IMR-90 (cell line): Measurements from ENCODE around the gene SOX6. TPM values are rescaled to one million over a fixed set of nuclear protein-coding genes. Genes with fewer than 3 reads are reported as not detected.

ENCODE experiments used
- ATAC-seq: fragments of 200-7000 bp; cut with Tn5 transposase; 2 replicates; pipeline ENCODE4 v1.9.1; 2020; ENCODE audit warnings: low read depth, mild to moderate bottlenecking, moderate library complexity
- BruUV-seq: library from RNA; stranded (reverse); fragments of 400-500 nt; replicated peaks from 2 replicates; lab custom pipeline; 2021; lab: Mats Ljungman, UMichigan
- CTCF ChIA-PET: fragments of 300-600 bp; formaldehyde crosslinking; extraction: SDS; loops from one replicate; lab custom pipeline; 2021; ENCODE audit warnings: antibody characterized with exemption; lab: Yijun Ruan, JAX
- POLR2A ChIA-PET: fragments of 300-600 bp; sonication (Branson Sonifier 250); formaldehyde crosslinking; loops from one replicate; lab custom pipeline; 2022; ENCODE audit warnings: antibody characterized with exemption; ENCODE audit not compliant: unreplicated experiment; lab: Charles Lee
- DNase-seq: peaks from one replicate; pipeline ENCODE4 v3.0.0; 2013
- H2AFZ ChIP-seq: replicated peaks from 2 replicates; pipeline ENCODE3; 2013; ENCODE audit warnings: low read length, mild to moderate bottlenecking; ENCODE audit not compliant: poor library complexity
- H2AK5ac ChIP-seq: 2 replicates; pipeline ENCODE4 v1.6.1; 2013; ENCODE audit warnings: low read depth, low read length, inconsistent platforms
- H2AK9ac ChIP-seq: replicated peaks from 2 replicates; pipeline ENCODE3; 2013; ENCODE audit warnings: mild to moderate bottlenecking, low read depth, low read length, moderate library complexity; ENCODE audit not compliant: poor library complexity
- H2BK120ac ChIP-seq: 2 replicates; pipeline ENCODE4 v1.6.1; 2013; ENCODE audit warnings: low read depth, low read length, inconsistent platforms
- H2BK15ac ChIP-seq: 3 replicates; pipeline ENCODE4 v1.6.1; 2013; ENCODE audit warnings: low read depth, low read length, inconsistent platforms
- H2BK20ac ChIP-seq: 2 replicates; pipeline ENCODE4 v1.6.1; 2013; ENCODE audit warnings: low read depth, mild to moderate bottlenecking, inconsistent platforms, low read length, moderate library complexity
- H2BK5ac ChIP-seq: 2 replicates; pipeline ENCODE4 v1.6.1; 2013; ENCODE audit warnings: mild to moderate bottlenecking, low read depth, low read length, inconsistent platforms; ENCODE audit not compliant: poor library complexity, severe bottlenecking
- H3K14ac ChIP-seq: replicated peaks from 2 replicates; pipeline ENCODE4 v1.6.1; 2013; ENCODE audit warnings: low read depth, low read length, inconsistent platforms
- H3K18ac ChIP-seq: 2 replicates; pipeline ENCODE4 v1.6.1; 2013; ENCODE audit warnings: low read depth, low read length, control low read depth
- H3K23ac ChIP-seq: 2 replicates; pipeline ENCODE4 v1.6.1; 2013; ENCODE audit warnings: low read depth, low read length, inconsistent platforms
- H3K27ac ChIP-seq: 2 replicates; pipeline ENCODE4 v1.5.1; 2013; ENCODE audit warnings: mild to moderate bottlenecking, control low read depth, low read length; ENCODE audit not compliant: insufficient read depth
- H3K27me3 ChIP-seq: 2 replicates; pipeline ENCODE4 v1.6.1; 2013; ENCODE audit warnings: low read length; ENCODE audit not compliant: control insufficient read depth, insufficient read depth
- H3K36me3 ChIP-seq: 2 replicates; pipeline ENCODE4 v1.6.1; 2013; ENCODE audit warnings: low read length, mixed read lengths; ENCODE audit not compliant: control insufficient read depth, insufficient read depth
- H3K4ac ChIP-seq: 2 replicates; pipeline ENCODE4 v1.6.1; 2013; ENCODE audit warnings: low read depth, low read length, inconsistent platforms
- H3K4me1 ChIP-seq: 2 replicates; pipeline ENCODE4 v1.6.1; 2013; ENCODE audit warnings: low read length, mixed read lengths; ENCODE audit not compliant: control insufficient read depth, insufficient read depth
- H3K4me2 ChIP-seq: 2 replicates; pipeline ENCODE4 v1.6.1; 2013; ENCODE audit warnings: low read depth, mild to moderate bottlenecking, control low read depth, low read length, moderate library complexity
- H3K4me3 ChIP-seq: 2 replicates; pipeline ENCODE4 v1.5.1; 2013; ENCODE audit warnings: low read depth, mild to moderate bottlenecking, control low read depth, low read length, moderate library complexity; ENCODE audit not compliant: insufficient read depth
- H3K56ac ChIP-seq: 2 replicates; pipeline ENCODE4 v1.6.1; 2013; ENCODE audit warnings: low read length, inconsistent platforms; ENCODE audit not compliant: insufficient read depth; ENCODE audit errors: extremely low read depth
- H3K79me1 ChIP-seq, 2 experiments: 2 replicates each; pipeline ENCODE4 v1.6.1; 2013; ENCODE audit warnings: low read length in 2 of 2, inconsistent platforms in 1 of 2, low read depth in 1 of 2
- H3K9ac ChIP-seq: 2 replicates; pipeline ENCODE4 v1.6.1; 2013; ENCODE audit warnings: low read depth, low read length, control low read depth
- H3K9me1 ChIP-seq: 2 replicates; pipeline ENCODE4 v1.6.1; 2013; ENCODE audit warnings: low read length, inconsistent platforms; ENCODE audit not compliant: insufficient read depth
- H3K9me3 ChIP-seq: 2 replicates; pipeline ENCODE4 v1.6.1; 2013; ENCODE audit warnings: low read length; ENCODE audit not compliant: control insufficient read depth, insufficient read depth
- H4K20me1 ChIP-seq: 2 replicates; pipeline ENCODE4 v1.6.1; 2013; ENCODE audit warnings: low read length, inconsistent platforms; ENCODE audit not compliant: insufficient read depth
- H4K5ac ChIP-seq: 2 replicates; pipeline ENCODE4 v1.6.1; 2013; ENCODE audit warnings: mild to moderate bottlenecking, low read depth, low read length, control low read depth
- H4K8ac ChIP-seq, 2 experiments: 2 replicates each; pipeline ENCODE4 v1.6.1; 2013; ENCODE audit warnings: low read depth in 2 of 2, low read length in 2 of 2, control low read depth in 1 of 2, inconsistent platforms in 1 of 2
- H4K91ac ChIP-seq: 2 replicates; pipeline ENCODE4 v1.6.1; 2013; ENCODE audit warnings: low read depth, low read length, inconsistent platforms; ENCODE audit not compliant: insufficient read depth
- CEBPB ChIP-seq: IDR thresholded peaks from 2 replicates; pipeline ENCODE4 v1.6.1; 2012; ENCODE audit warnings: low read depth, low read length, improper control_type of control experiment
- RFX5 ChIP-seq: IDR thresholded peaks from 2 replicates; pipeline ENCODE4 v1.8.0; 2012; ENCODE audit warnings: low read depth, mild to moderate bottlenecking, low read length, moderate library complexity
- USF2 ChIP-seq: fragments of 150-350 bp; IDR thresholded peaks from 2 replicates; pipeline ENCODE4 v1.6.1; 2017; ENCODE audit warnings: mild to moderate bottlenecking, antibody characterized with exemption, low read length, low read depth
- WGBS, 2 experiments: methylation state at CpG; one replicate each; pipeline versions ENCODE4 v1.1.5 to v1.1.7; 2013; ENCODE audit warnings: missing lambda C conversion rate in 2 of 2; ENCODE audit not compliant: insufficient read length in 1 of 2; ENCODE audit errors: extremely low coverage in 2 of 2; 5-methylcytosine and 5-hydroxymethylcytosine counted together
- dilution Hi-C: fragments of 300-500 bp; cut with HindIII; formaldehyde crosslinking; loops from one replicate; pipeline ENCODE4 v1.14.3; 2018; ENCODE audit warnings: low sequenced_read_pairs; ENCODE audit not compliant: unreplicated experiment
- in situ Hi-C: fragments of 300-500 bp; cut with MboI; formaldehyde crosslinking; loops from 3 replicates; pipeline ENCODE4 v1.14.3; 2019; ENCODE audit warnings: low sequenced_read_pairs, inconsistent platforms, mixed read lengths
- intact Hi-C: fragments of 100-400 bp; cut with micrococcal nuclease; formaldehyde crosslinking; loops from 2 replicates; pipeline ENCODE4 v1.10.0; 2022
- polyA plus RNA-seq, 3 experiments: library from polyadenylated mRNA; depleted of rRNA; stranded (reverse); fragments of >200 nt; gene quantifications; 2 replicates each; pipeline ENCODE4 v1.2.3, GENCODE V29; 2012; ENCODE audit warnings: low replicate concordance in 1 of 3
- total RNA-seq: library from RNA; depleted of rRNA; stranded (reverse); fragments of >200 nt; gene quantifications from 2 replicates; pipeline ENCODE4 v1.2.3, GENCODE V29; 2012

The SOX6 gene
- total and polyA plus RNA-seq, 2 of the 4 experiments (the other 2 are of a cell fraction) = 1.7 to 7.7 TPM

GRCh38 chr11:16191212-16191867, 165.0 kb downstream of the SOX6 start:
- Histone ChIP-seq H3K27ac (no peak overlapping the region), H4K8ac (no peak overlapping the region), H3K56ac (no peak overlapping the region; the same call in 1 of the 2 replicates), H2AFZ (no peak overlapping the region), H3K4me3 (no peak overlapping the region), H2BK20ac (no peak overlapping the region), H3K14ac (no peak overlapping the region), H3K9ac (no peak overlapping the region), H4K20me1 (no peaks in the 10 kb centered on the region), H3K36me3 (peaks cover 2% of the 10 kb centered on the region; the same call in 1 of the 2 replicates), H2BK5ac (no peak overlapping the region), H3K9me3 (no peaks in the 10 kb centered on the region), H3K9me1 (0 out of 2 replicates have a peak, but pooled peaks cover 2% of the 10 kb centered on the region), H4K91ac (no peak overlapping the region), H4K5ac (no peak overlapping the region), H3K4me2 (no peak overlapping the region), H3K4me1 (peaks cover 5% of the 10 kb centered on the region), H2BK15ac (no peak overlapping the region), H2AK9ac (no peak overlapping the region), H3K4ac (no peak overlapping the region), H2AK5ac (no peak overlapping the region), H3K18ac (no peak overlapping the region), H2BK120ac (no peak overlapping the region), H3K23ac (no peak overlapping the region), H3K27me3 (no peaks in the 10 kb centered on the region), H3K79me1 (peaks cover 0 to 2% of the 10 kb centered on the region in 2 experiments; a peak in 2 of 4 replicates)
- BruUV-seq = no TSS peak
- DNase-seq (peak; percentile 18), ATAC-seq (no peak)
- intact Hi-C loops = loop anchor here (5.0 kb wide), 1 partner anchor 539 kb away; no protein-coding TSS in a partner anchor
- WGBS, 2 experiments = no CpG with 5 or more reads among the region's 5 CpGs
- dilution Hi-C loops = no loop called here
- ChIA-PET POLR2A (no interaction called here), CTCF (interaction anchor here (0.5 to 0.6 kb wide), 3 partner anchors 136 to 718 kb away, joined by 3 to 5 read pairs (median 4); no protein-coding TSS in a partner anchor)
- no peak for TF ChIP-seq RFX5
- no peak for TF ChIP-seq USF2
- peak; percentile 65 for TF ChIP-seq CEBPB
- in situ Hi-C loops = no loop called here
